ENCODE measurements around the gene ATG16L1. TPM values are rescaled to one million over a fixed set of nuclear protein-coding genes. Genes with fewer than 3 reads are reported as not detected.
"Not testable (repeated sequence)": the region's sequence is repeated elsewhere in the genome, so short reads cannot be mapped to it uniquely, and the experiment has no call there.

ATG16L1 gene
- total RNA-seq, 4 donors from 2014 or later, result 38.6 to 77.2 (median 49.4) TPM

DNA sequence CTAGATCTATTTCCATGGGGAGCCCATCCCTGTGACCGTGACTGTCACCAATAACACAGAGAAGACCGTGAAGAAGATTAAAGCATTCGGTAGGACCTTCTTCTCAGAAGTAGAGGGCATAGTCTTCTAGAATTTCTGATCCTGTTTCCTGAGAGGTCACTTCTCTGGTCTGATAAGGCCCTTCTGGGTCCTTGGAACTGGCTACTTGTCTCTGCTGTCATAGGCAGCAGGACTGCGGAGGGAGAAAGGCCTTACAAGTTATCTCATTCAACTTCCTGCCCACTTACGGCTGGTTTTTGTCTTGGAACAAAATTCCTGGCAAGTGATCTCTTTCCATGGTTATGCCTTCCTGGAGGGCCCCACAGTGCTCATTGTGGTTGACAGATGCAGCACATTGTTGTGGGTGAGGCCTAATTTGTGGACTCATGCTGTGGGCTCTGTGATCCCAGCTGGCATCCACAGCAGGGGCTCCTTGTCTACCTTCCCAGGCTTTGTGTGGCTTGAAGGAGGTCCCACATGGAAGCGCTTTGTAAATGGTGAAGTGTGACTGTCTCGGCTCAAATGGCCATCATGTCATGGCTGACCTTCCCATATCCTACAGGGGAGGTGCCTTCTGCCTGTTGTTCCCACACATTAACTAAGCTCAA lies 78.1 kb downstream of the ATG16L1 start:
- H3K27ac ChIP-seq, result no peak overlapping the region
- no peaks in the 10 kb centered on the region for H3K36me3 ChIP-seq
- no peak for DNase-seq (ENCODE audit: low spot score in 2 of 2)
- H3K27me3 ChIP-seq, result no peaks in the 10 kb centered on the region
- no peak for TF ChIP-seq EP300 (IDR thresholded peaks at IDR 0.05)
- TF ChIP-seq POLR2AphosphoS5 (IDR thresholded peaks at IDR 0.05), result no peak
- TF ChIP-seq CTCF (IDR thresholded peaks at IDR 0.05), result no peak
- no peak for TF ChIP-seq POLR2A (IDR thresholded peaks at IDR 0.05)
- no peaks in the 10 kb centered on the region for H3K4me1 ChIP-seq
- H3K4me3 ChIP-seq, result no peak overlapping the region
- no peaks in the 10 kb centered on the region for H3K9me3 ChIP-seq
- WGBS, result 83% methylated on average over 7 of the region's 7 CpGs

- Histone ChIP-seq H3K36me3 (no peaks in the 10 kb centered on the region), H3K27ac (no peak overlapping the region), H3K4me1 (no peaks in the 10 kb centered on the region), H3K4me3 (no peak overlapping the region), H3K9me3 (no peaks in the 10 kb centered on the region), H3K27me3 (no peaks in the 10 kb centered on the region)
- TF ChIP-seq EP300 (IDR thresholded peaks at IDR 0.05) (no peak), POLR2A (IDR thresholded peaks at IDR 0.05) (no peak), CTCF (IDR thresholded peaks at IDR 0.05) (no peak), POLR2AphosphoS5 (IDR thresholded peaks at IDR 0.05) (no peak)
- peak; percentile 79 to 83 for DNase-seq (ENCODE audit: low spot score in 2 of 2)
- WGBS, result 77% methylated on average over 15 of the region's 15 CpGs
Measured at GRCh38 chr2:233331536-233331935, 80.1 kb downstream of the ATG16L1 start.

GRCh38 chr2:233332125-233332524 lies 80.7 kb downstream of the ATG16L1 start:
- 86% methylated on average over 4 of the region's 4 CpGs for WGBS
- DNase-seq (ENCODE audit: low spot score in 2 of 2), result no peak
- no peak overlapping the region for H3K4me3 ChIP-seq
- no peaks in the 10 kb centered on the region for H3K27me3 ChIP-seq
- H3K4me1 ChIP-seq, result no peaks in the 10 kb centered on the region
- no peaks in the 10 kb centered on the region for H3K36me3 ChIP-seq
- peak overlapping the region; percentile 50 for H3K27ac ChIP-seq
- no peaks in the 10 kb centered on the region for H3K9me3 ChIP-seq
- TF ChIP-seq CTCF (IDR thresholded peaks at IDR 0.05), result no peak
- no peak for TF ChIP-seq POLR2A (IDR thresholded peaks at IDR 0.05)
- TF ChIP-seq POLR2AphosphoS5 (IDR thresholded peaks at IDR 0.05), result no peak
- no peak for TF ChIP-seq EP300 (IDR thresholded peaks at IDR 0.05)

DNA sequence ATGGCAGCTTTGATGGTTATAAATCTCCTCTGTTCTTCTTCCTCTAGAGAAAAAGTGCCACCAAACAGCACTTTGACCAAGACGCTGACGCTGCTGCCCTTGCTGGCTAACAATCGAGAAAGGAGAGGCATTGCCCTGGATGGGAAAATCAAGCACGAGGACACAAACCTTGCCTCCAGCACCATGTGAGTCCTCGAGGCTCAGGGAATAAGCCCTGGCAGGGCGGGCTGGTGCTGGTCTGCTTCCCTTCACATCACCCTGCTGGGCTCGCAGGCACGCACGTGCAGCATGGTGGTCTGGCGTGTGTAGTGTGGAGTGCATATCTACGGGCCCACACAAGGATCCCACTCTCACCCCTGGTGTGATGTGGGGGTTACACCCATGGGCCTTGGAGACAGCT lies 83.4 kb downstream of the ATG16L1 start:
- Histone ChIP-seq H3K4me1 (no peaks in the 10 kb centered on the region), H3K27ac (no peak overlapping the region), H3K9me3 (no peaks in the 10 kb centered on the region), H3K27me3 (peaks cover 4% of the 10 kb centered on the region), H3K4me3 (no peak overlapping the region), H3K36me3 (no peaks in the 10 kb centered on the region)
- WGBS, result 83% methylated on average over 11 of the region's 11 CpGs
- DNase-seq (ENCODE audit: low spot score in 2 of 2), result no peak
- TF ChIP-seq POLR2A (IDR thresholded peaks at IDR 0.05) (no peak), CTCF (IDR thresholded peaks at IDR 0.05) (no peak), POLR2AphosphoS5 (IDR thresholded peaks at IDR 0.05) (no peak), EP300 (IDR thresholded peaks at IDR 0.05) (no peak)

DNA sequence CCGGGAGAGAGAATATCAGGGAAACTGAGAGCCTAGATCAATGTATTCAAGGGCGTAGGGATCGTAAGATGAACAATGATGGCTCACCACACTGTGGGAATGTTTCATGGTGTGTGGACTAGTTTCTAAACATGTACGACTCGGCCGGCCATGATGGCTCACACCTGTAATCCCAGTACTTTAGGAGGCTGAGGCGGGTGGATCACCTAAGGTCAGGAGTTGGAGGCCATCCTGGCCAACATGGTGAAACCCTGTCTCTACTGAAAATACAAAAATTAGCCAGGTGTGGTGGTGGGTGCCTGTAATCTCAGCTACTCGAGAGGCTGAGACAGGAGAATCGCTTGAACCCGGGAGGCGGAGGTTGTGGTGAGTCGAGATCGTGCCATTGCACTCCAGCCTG lies 84.6 kb downstream of the ATG16L1 start:
- not testable (repeated sequence) for DNase-seq (ENCODE audit: low spot score in 2 of 2); H3K4me3 ChIP-seq; H3K27ac ChIP-seq; H3K4me1 ChIP-seq; H3K27me3 ChIP-seq; H3K9me3 ChIP-seq; H3K36me3 ChIP-seq
- WGBS, result 98% methylated on average over 13 of the region's 13 CpGs

DNA sequence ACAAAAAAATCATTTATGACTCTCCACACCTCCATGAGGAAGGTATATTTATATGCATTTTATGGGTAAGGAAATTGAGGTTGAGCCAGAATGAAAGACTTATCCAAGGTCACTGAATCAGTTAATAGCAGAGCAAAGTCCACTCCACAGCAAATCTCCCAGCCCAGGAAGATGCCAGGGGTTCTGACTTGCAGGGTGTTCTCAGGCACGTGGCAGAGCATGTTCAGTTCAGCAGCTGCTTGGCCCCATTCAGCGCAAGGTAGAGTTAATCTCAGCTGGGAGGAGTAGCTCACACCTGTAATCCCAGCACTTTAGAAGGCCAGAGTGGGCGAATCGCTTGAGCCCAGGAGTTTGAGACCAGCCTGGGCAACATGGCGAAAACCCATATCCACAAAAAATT lies 85.1 kb downstream of the ATG16L1 start:
- Histone ChIP-seq H3K36me3 (no peaks in the 10 kb centered on the region), H3K4me3 (no peak overlapping the region), H3K27me3 (peaks cover 4% of the 10 kb centered on the region), H3K27ac (no peak overlapping the region), H3K9me3 (no peaks in the 10 kb centered on the region), H3K4me1 (no peaks in the 10 kb centered on the region)
- WGBS, result 86% methylated on average over 5 of the region's 5 CpGs
- no peak for DNase-seq (ENCODE audit: low spot score in 2 of 2)
- TF ChIP-seq EP300 (IDR thresholded peaks at IDR 0.05), result no peak
- no peak for TF ChIP-seq POLR2A (IDR thresholded peaks at IDR 0.05)
- TF ChIP-seq POLR2AphosphoS5 (IDR thresholded peaks at IDR 0.05), result no peak
